ENCODE measurements around the gene HNRNPDL. TPM values are rescaled to one million over a fixed set of nuclear protein-coding genes. Genes with fewer than 3 reads are reported as not detected.

HNRNPDL gene
- polyA plus RNA-seq, 1 experiment, result 74.1 TPM

DNA sequence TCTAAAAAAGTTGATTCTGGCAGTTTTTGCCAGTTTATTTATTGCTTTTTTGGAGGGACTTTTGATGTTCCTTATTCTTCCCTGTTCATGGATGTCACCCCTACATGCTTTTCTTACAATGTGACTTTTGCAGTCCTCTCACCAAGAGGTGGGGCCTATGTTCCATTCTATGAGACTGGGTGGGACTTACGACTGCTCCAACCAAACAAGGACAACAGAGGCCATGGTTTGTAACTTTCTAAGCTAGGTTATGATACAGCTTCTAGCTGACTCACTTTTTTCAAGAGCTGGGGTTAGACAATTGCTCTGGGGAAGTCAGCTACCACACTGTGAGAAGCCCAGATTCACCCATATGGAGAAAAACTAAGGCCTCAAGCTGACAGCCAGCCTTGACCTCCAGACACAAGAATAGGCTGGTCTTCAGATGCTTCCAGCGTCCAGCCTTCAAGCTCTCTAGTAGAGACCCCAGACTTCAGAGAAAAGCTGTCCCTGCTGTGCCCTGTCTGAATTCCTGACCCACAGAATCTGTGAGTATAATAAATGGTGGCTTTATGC lies 39.6 kb upstream of the HNRNPDL start:
- CTCF ChIA-PET, result interaction anchor here (0.6 to 1.3 kb wide), 5 partner anchors 13 to 814 kb away, joined by 3 to 8 read pairs (median 3); partner anchors contain the start of gene COQ2
- Histone ChIP-seq H3K27me3 (ENCODE audit: control insufficient read depth, insufficient read depth, low read length) (no peaks in the 10 kb centered on the region), H3K36me3 (ENCODE audit: control insufficient read depth, insufficient read depth, low read length) (no peaks in the 10 kb centered on the region), H3K4me3 (ENCODE audit: low read depth, low read length) (no peak overlapping the region)
- DNase-seq (ENCODE audit: low read depth), result peak; percentile 32
- no peak for TF ChIP-seq CTCF (IDR thresholded peaks at IDR 0.05; ENCODE audit: insufficient read depth, low read depth, low read length)
- POLR2A ChIA-PET, result interaction anchor here (0.5 to 0.6 kb wide), 2 partner anchors 108 to 1004 kb away, joined by 3 to 6 read pairs; no protein-coding TSS in a partner anchor

DNA sequence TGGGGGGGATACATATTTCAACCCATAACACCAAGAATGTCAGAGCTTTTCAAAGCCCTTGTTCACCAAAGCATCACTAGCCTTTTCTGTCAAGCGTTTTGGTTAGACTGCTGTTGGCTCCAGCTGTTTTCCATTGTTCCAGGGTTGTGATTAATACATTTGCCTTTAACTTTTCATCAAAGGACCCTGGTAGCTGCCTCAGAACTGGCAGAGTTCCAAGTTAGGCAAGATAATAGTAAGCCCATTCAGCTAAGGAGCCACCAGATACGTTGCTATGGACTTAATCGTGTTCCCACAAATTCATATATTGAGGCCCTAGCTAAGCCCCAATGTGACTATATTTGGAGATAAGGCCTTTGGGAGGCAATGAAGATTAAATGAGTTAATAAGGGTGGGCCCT lies 37.2 kb upstream of the HNRNPDL start:
- POLR2A ChIA-PET, result interaction anchor here (0.6 kb wide), 1 partner anchor 74 kb away, joined by 3 read pairs; no protein-coding TSS in a partner anchor
- no peaks in the 10 kb centered on the region for H3K27me3 ChIP-seq (ENCODE audit: control insufficient read depth, insufficient read depth, low read length)
- no peak for DNase-seq (ENCODE audit: low read depth)
- H3K36me3 ChIP-seq (ENCODE audit: control insufficient read depth, insufficient read depth, low read length), result peaks cover 2% of the 10 kb centered on the region; the same call in 1 of the 2 replicates
- CTCF ChIA-PET, result interaction anchor here (1.9 kb wide), 1 partner anchor 272 kb away, joined by 6 read pairs; no protein-coding TSS in a partner anchor
- H3K4me3 ChIP-seq (ENCODE audit: low read depth, low read length), result no peak overlapping the region
- no peak for TF ChIP-seq CTCF (IDR thresholded peaks at IDR 0.05; ENCODE audit: insufficient read depth, low read depth, low read length)

GRCh38 chr4:82463221-82463620 lies 33.0 kb upstream of the HNRNPDL start:
- TF ChIP-seq CTCF (IDR thresholded peaks at IDR 0.05; ENCODE audit: insufficient read depth, low read depth, low read length), result no peak
- Histone ChIP-seq H3K27me3 (ENCODE audit: control insufficient read depth, insufficient read depth, low read length) (no peaks in the 10 kb centered on the region), H3K36me3 (ENCODE audit: control insufficient read depth, insufficient read depth, low read length) (peaks cover 6% of the 10 kb centered on the region), H3K4me3 (ENCODE audit: low read depth, low read length) (no peak overlapping the region)
- DNase-seq (ENCODE audit: low read depth), result no peak
- POLR2A ChIA-PET, result no interaction called here
- CTCF ChIA-PET, result interaction anchor here (0.6 kb wide), 1 partner anchor 145 kb away, joined by 3 read pairs; no protein-coding TSS in a partner anchor

DNA sequence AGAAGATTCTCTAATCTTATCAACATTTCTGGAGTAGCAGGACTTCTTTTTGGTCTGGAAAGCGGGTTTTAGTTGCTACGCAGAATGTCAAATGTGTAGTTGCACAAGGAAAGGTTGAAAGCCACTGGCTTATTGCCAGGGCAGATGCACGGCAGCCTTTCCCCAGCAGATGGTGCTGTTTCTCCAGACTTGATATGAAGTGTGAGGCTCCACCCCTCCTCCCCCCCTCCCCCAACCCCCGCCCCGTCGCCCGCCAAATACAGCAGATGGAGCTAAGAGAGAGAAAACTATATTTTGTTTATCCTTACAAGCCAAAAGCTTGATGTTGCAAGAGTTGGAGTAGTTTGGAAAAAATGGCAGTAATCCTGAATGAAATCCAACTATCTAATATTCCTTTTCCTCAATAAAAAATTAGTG lies 32.2 kb upstream of the HNRNPDL start:
- DNase-seq (ENCODE audit: low read depth), result peak; percentile 24
- peak; percentile 76 for TF ChIP-seq CTCF (IDR thresholded peaks at IDR 0.05; ENCODE audit: insufficient read depth, low read depth, low read length)
- Histone ChIP-seq H3K27me3 (ENCODE audit: control insufficient read depth, insufficient read depth, low read length) (no peaks in the 10 kb centered on the region), H3K36me3 (ENCODE audit: control insufficient read depth, insufficient read depth, low read length) (peaks cover 6% of the 10 kb centered on the region), H3K4me3 (ENCODE audit: low read depth, low read length) (no peak overlapping the region)
- ChIA-PET CTCF (interaction anchor here (0.9 to 1.6 kb wide), 7 partner anchors 85 to 380 kb away, joined by 3 to 6 read pairs (median 3); partner anchors contain the start of gene SCD5), POLR2A (interaction anchor here (0.6 kb wide), 3 partner anchors 30 to 331 kb away, joined by 3 to 5 read pairs (median 4); no protein-coding TSS in a partner anchor)

DNA sequence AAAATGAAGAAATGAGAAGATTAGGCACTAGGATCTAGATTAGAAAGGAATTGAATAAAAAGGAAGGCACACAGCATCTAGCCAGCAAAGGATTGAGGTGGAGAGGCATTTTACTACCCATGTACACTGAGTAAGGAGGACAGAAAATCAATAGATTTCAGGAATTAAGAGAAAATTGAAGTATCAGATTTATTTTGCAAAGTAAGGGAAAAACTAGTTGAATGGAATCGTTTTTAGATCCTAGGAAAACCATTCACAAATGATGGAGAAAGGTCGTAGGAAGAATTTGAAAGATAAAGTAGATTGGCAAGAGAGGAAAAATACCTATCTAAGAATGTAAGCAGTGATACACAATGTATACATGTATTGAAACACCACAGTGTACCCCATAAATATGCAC lies 31.4 kb upstream of the HNRNPDL start:
- ChIA-PET CTCF (interaction anchor here (0.6 to 1.6 kb wide), 9 partner anchors 86 to 489 kb away, joined by 3 to 6 read pairs (median 3); partner anchors contain the start of gene SCD5), POLR2A (no interaction called here)

More for the DNA sequence above, 31.4 kb upstream of the HNRNPDL start:
- no peak for TF ChIP-seq CTCF (IDR thresholded peaks at IDR 0.05; ENCODE audit: insufficient read depth, low read depth, low read length)
- Histone ChIP-seq H3K4me3 (ENCODE audit: low read depth, low read length) (no peak overlapping the region), H3K27me3 (ENCODE audit: control insufficient read depth, insufficient read depth, low read length) (no peaks in the 10 kb centered on the region), H3K36me3 (ENCODE audit: control insufficient read depth, insufficient read depth, low read length) (peaks cover 10% of the 10 kb centered on the region)
- no peak for DNase-seq (ENCODE audit: low read depth)

Data from BJ (cell line).